Uterus (tissue), 2 donors: ENCODE measurements around the gene MYO1F.

Experiments
- POLR2A ChIP-seq, 2 donors: fragments of 450-650 bp; IDR thresholded peaks; one replicate each; pipeline ENCODE4 v1.6.1; 2016; ENCODE audit warnings: antibody characterized with exemption in 2 of 2, mild to moderate bottlenecking in 1 of 2, moderate library complexity in 1 of 2
- TF ChIP-seq, protein P1 (sequence below), 4 experiments: fragments of 200-600 bp in 2 of 4; fragments of 450-650 bp in 2 of 4; sonication (generic) in 2 of 4; IDR thresholded peaks; one replicate each; pipeline ENCODE4 v1.5.1; 2016 to 2019; ENCODE audit warnings: antibody characterized with exemption in 4 of 4, mild to moderate bottlenecking in 2 of 4, moderate library complexity in 1 of 4

- TF ChIP-seq, protein P1, sequence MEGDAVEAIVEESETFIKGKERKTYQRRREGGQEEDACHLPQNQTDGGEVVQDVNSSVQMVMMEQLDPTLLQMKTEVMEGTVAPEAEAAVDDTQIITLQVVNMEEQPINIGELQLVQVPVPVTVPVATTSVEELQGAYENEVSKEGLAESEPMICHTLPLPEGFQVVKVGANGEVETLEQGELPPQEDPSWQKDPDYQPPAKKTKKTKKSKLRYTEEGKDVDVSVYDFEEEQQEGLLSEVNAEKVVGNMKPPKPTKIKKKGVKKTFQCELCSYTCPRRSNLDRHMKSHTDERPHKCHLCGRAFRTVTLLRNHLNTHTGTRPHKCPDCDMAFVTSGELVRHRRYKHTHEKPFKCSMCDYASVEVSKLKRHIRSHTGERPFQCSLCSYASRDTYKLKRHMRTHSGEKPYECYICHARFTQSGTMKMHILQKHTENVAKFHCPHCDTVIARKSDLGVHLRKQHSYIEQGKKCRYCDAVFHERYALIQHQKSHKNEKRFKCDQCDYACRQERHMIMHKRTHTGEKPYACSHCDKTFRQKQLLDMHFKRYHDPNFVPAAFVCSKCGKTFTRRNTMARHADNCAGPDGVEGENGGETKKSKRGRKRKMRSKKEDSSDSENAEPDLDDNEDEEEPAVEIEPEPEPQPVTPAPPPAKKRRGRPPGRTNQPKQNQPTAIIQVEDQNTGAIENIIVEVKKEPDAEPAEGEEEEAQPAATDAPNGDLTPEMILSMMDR (IDR thresholded peaks at IDR 0.05) = no peak
- no peak for TF ChIP-seq POLR2A (IDR thresholded peaks at IDR 0.05)
These were observed 72.3 kb downstream of the MYO1F start for GRCh38 chr19:8504919-8505318.
